ENCODE results near the gene XKRX.

Gene XKRX

GRCh38 chrX:100895365-100896075, 33.2 kb downstream of the XKRX start:
- no peak for DNase-seq (ENCODE audit: low spot score)

- no peak for DNase-seq (ENCODE audit: low spot score)
These were observed 45.1 kb downstream of the XKRX start for GRCh38 chrX:100883654-100884053.

- no peak for DNase-seq (ENCODE audit: low spot score)
These were observed 48.3 kb downstream of the XKRX start for GRCh38 chrX:100880368-100880767.

GRCh38 chrX:100874325-100874724, 54.4 kb downstream of the XKRX start, which contains the start of gene NOX1:
Gene NOX1 (minus strand): TSS chrX:100874359. CDS start chrX:100874139, 220 bp downstream.
- no peak for DNase-seq (ENCODE audit: low spot score)

- no peak for DNase-seq (ENCODE audit: low spot score)
These were observed 56.8 kb downstream of the XKRX start for GRCh38 chrX:100871594-100872560.

- DNase-seq (ENCODE audit: low spot score): no peak
These were observed 58.2 kb downstream of the XKRX start for GRCh38 chrX:100870527-100870926.

GRCh38 chrX:100868273-100868672, 60.4 kb downstream of the XKRX start:
- no peak for DNase-seq (ENCODE audit: low spot score)

GRCh38 chrX:100864657-100865391, 63.9 kb downstream of the XKRX start:
- DNase-seq (ENCODE audit: low spot score): no peak
